WTC11 (cell line): ENCODE measurements around the gene NEDD4.

ENCODE experiments used
- CREM ChIP-seq: sonication (generic); formaldehyde crosslinking; IDR thresholded peaks from 2 replicates; pipeline ENCODE4 v1.8.1; 2022; ENCODE audit warnings: mild to moderate bottlenecking, missing genetic modification reagents, moderate library complexity
- FOXK1 ChIP-seq: sonication (generic); formaldehyde crosslinking; IDR thresholded peaks from 2 replicates; pipeline ENCODE4 v1.8.0; 2022; ENCODE audit warnings: mild to moderate bottlenecking, moderate library complexity, missing genetic modification reagents
- SP1 ChIP-seq: sonication (generic); formaldehyde crosslinking; conservative IDR thresholded peaks from 2 replicates; pipeline ENCODE4 v1.8.1; 2022; ENCODE audit warnings: missing genetic modification reagents
- TF ChIP-seq, protein P1 (sequence below): sonication (generic); formaldehyde crosslinking; IDR thresholded peaks from 2 replicates; pipeline ENCODE4 v1.8.1; 2022; ENCODE audit warnings: low read depth, mild to moderate bottlenecking, moderate library complexity, missing genetic modification reagents, borderline replicate concordance
- TF ChIP-seq, protein P2 (sequence below): fragments of 200-600 bp; IDR thresholded peaks from 2 replicates; pipeline ENCODE4 v1.8.0; 2022; ENCODE audit warnings: antibody characterized with exemption
- TF ChIP-seq, protein P3 (sequence below): sonication (generic); formaldehyde crosslinking; IDR thresholded peaks from 2 replicates; pipeline ENCODE4 v1.8.1; 2023; ENCODE audit warnings: mild to moderate bottlenecking, missing genetic modification reagents, borderline replicate concordance

DNA sequence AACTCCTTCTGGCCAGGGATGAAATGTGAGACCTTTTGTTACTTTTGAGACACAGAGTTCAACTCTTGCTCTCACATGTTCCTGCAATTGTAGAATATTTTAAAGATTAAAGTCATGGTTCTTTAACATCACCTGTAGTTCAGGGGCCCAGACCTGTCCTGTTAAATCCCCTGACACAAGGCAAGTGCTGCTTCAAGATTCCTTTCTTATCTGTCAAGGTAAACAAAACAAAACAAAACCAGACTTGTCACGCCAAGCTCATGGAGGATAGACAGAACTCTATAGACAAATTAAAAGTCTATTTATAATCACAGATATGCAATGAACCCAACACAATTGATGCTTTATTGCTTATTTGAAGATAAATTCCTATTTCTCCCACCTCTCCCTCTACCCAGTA lies 48.6 kb upstream of the NEDD4 start:
- no peak for TF ChIP-seq SP1 (CRISPR knock-in tag)
- TF ChIP-seq, protein P1, sequence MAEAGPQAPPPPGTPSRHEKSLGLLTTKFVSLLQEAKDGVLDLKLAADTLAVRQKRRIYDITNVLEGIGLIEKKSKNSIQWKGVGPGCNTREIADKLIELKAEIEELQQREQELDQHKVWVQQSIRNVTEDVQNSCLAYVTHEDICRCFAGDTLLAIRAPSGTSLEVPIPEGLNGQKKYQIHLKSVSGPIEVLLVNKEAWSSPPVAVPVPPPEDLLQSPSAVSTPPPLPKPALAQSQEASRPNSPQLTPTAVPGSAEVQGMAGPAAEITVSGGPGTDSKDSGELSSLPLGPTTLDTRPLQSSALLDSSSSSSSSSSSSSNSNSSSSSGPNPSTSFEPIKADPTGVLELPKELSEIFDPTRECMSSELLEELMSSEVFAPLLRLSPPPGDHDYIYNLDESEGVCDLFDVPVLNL (CRISPR knock-in tag) = no peak
- no peak for TF ChIP-seq CREM (CRISPR knock-in tag)
- TF ChIP-seq, protein P2, sequence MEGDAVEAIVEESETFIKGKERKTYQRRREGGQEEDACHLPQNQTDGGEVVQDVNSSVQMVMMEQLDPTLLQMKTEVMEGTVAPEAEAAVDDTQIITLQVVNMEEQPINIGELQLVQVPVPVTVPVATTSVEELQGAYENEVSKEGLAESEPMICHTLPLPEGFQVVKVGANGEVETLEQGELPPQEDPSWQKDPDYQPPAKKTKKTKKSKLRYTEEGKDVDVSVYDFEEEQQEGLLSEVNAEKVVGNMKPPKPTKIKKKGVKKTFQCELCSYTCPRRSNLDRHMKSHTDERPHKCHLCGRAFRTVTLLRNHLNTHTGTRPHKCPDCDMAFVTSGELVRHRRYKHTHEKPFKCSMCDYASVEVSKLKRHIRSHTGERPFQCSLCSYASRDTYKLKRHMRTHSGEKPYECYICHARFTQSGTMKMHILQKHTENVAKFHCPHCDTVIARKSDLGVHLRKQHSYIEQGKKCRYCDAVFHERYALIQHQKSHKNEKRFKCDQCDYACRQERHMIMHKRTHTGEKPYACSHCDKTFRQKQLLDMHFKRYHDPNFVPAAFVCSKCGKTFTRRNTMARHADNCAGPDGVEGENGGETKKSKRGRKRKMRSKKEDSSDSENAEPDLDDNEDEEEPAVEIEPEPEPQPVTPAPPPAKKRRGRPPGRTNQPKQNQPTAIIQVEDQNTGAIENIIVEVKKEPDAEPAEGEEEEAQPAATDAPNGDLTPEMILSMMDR = no peak
- TF ChIP-seq, protein P3, sequence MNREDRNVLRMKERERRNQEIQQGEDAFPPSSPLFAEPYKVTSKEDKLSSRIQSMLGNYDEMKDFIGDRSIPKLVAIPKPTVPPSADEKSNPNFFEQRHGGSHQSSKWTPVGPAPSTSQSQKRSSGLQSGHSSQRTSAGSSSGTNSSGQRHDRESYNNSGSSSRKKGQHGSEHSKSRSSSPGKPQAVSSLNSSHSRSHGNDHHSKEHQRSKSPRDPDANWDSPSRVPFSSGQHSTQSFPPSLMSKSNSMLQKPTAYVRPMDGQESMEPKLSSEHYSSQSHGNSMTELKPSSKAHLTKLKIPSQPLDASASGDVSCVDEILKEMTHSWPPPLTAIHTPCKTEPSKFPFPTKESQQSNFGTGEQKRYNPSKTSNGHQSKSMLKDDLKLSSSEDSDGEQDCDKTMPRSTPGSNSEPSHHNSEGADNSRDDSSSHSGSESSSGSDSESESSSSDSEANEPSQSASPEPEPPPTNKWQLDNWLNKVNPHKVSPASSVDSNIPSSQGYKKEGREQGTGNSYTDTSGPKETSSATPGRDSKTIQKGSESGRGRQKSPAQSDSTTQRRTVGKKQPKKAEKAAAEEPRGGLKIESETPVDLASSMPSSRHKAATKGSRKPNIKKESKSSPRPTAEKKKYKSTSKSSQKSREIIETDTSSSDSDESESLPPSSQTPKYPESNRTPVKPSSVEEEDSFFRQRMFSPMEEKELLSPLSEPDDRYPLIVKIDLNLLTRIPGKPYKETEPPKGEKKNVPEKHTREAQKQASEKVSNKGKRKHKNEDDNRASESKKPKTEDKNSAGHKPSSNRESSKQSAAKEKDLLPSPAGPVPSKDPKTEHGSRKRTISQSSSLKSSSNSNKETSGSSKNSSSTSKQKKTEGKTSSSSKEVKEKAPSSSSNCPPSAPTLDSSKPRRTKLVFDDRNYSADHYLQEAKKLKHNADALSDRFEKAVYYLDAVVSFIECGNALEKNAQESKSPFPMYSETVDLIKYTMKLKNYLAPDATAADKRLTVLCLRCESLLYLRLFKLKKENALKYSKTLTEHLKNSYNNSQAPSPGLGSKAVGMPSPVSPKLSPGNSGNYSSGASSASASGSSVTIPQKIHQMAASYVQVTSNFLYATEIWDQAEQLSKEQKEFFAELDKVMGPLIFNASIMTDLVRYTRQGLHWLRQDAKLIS (CRISPR knock-in tag) = no peak
- no peak for TF ChIP-seq FOXK1 (CRISPR knock-in tag)
